ENCODE data around the gene ANXA4.
"Not testable (repeated sequence)": the region's sequence is repeated elsewhere in the genome, so short reads cannot be mapped to it uniquely, and the experiment has no call there.

ANXA4 gene

GRCh38 chr2:69829256-69830044, 87.5 kb downstream of the ANXA4 start, which contains the start of gene GMCL1:
GMCL1 (plus strand) TSS chr2:69829660; CDS start chr2:69829893, 233 bp downstream.
- H3K4me3 ChIP-seq (ENCODE audit: low read length), result peak within 1 kb of the TSS; percentile 85
- DNase-seq (ENCODE audit: low read depth, low spot score), result peak; percentile 95

- DNase-seq (ENCODE audit: low read depth, low spot score), result peak; percentile 26
- peak overlapping the region; percentile 85 for H3K4me3 ChIP-seq (ENCODE audit: low read length)
These were observed 88.3 kb downstream of the ANXA4 start for GRCh38 chr2:69830045-69830905.

GRCh38 chr2:69830906-69831241, 88.9 kb downstream of the ANXA4 start:
- peak overlapping the region; percentile 85 for H3K4me3 ChIP-seq (ENCODE audit: low read length)
- DNase-seq (ENCODE audit: low read depth, low spot score), result not testable (repeated sequence)

- H3K4me3 ChIP-seq (ENCODE audit: low read length), result no peak overlapping the region; the same call in 1 of the 2 replicates
- no peak for DNase-seq (ENCODE audit: low read depth, low spot score)
These were observed 89.5 kb downstream of the ANXA4 start for GRCh38 chr2:69831354-69831905.

- DNase-seq (ENCODE audit: low read depth, low spot score), result no peak
- no peak overlapping the region for H3K4me3 ChIP-seq (ENCODE audit: low read length)
These were observed 91.8 kb downstream of the ANXA4 start for GRCh38 chr2:69833752-69834151.

GRCh38 chr2:69835666-69836065, 93.7 kb downstream of the ANXA4 start:
- no peak for DNase-seq (ENCODE audit: low read depth, low spot score)
- no peak overlapping the region for H3K4me3 ChIP-seq (ENCODE audit: low read length)

- DNase-seq (ENCODE audit: low read depth, low spot score), result no peak
- no peak overlapping the region for H3K4me3 ChIP-seq (ENCODE audit: low read length)
These were observed 94.4 kb downstream of the ANXA4 start for GRCh38 chr2:69836316-69836715.

GRCh38 chr2:69837533-69837932, 95.6 kb downstream of the ANXA4 start:
- H3K4me3 ChIP-seq (ENCODE audit: low read length), result no peak overlapping the region
- no peak for DNase-seq (ENCODE audit: low read depth, low spot score)

GRCh38 chr2:69843993-69844392, 102.1 kb downstream of the ANXA4 start:
- no peak for DNase-seq (ENCODE audit: low read depth, low spot score)
- H3K4me3 ChIP-seq (ENCODE audit: low read length), result no peak overlapping the region

GRCh38 chr2:69844560-69844959, 102.6 kb downstream of the ANXA4 start:
- DNase-seq (ENCODE audit: low read depth, low spot score), result no peak
- no peak overlapping the region for H3K4me3 ChIP-seq (ENCODE audit: low read length)

- H3K4me3 ChIP-seq (ENCODE audit: low read length), result no peak overlapping the region
- DNase-seq (ENCODE audit: low read depth, low spot score), result no peak
These were observed 104.5 kb downstream of the ANXA4 start for GRCh38 chr2:69846182-69847067.

- H3K4me3 ChIP-seq (ENCODE audit: low read length), result no peak overlapping the region
- DNase-seq (ENCODE audit: low read depth, low spot score), result no peak
These were observed 105.3 kb downstream of the ANXA4 start for GRCh38 chr2:69847068-69847828.

GRCh38 chr2:69848186-69848790, 106.4 kb downstream of the ANXA4 start:
- no peak for DNase-seq (ENCODE audit: low read depth, low spot score)
- H3K4me3 ChIP-seq (ENCODE audit: low read length), result no peak overlapping the region

GRCh38 chr2:69858261-69858660, 116.3 kb downstream of the ANXA4 start:
- H3K4me3 ChIP-seq (ENCODE audit: low read length), result no peak overlapping the region
- DNase-seq (ENCODE audit: low read depth, low spot score), result no peak

- DNase-seq (ENCODE audit: low read depth, low spot score), result no peak
- H3K4me3 ChIP-seq (ENCODE audit: low read length), result no peak overlapping the region
These were observed 121.4 kb downstream of the ANXA4 start for GRCh38 chr2:69863298-69863697.
